NK-92 (cell line): ENCODE data around the gene PAM16.

Source experiments
- DNase-seq: peaks from one replicate; lab custom pipeline; 2025; ENCODE audit not compliant: unreplicated experiment; lab: John Stamatoyannopoulos, UW

Gene PAM16

DNA sequence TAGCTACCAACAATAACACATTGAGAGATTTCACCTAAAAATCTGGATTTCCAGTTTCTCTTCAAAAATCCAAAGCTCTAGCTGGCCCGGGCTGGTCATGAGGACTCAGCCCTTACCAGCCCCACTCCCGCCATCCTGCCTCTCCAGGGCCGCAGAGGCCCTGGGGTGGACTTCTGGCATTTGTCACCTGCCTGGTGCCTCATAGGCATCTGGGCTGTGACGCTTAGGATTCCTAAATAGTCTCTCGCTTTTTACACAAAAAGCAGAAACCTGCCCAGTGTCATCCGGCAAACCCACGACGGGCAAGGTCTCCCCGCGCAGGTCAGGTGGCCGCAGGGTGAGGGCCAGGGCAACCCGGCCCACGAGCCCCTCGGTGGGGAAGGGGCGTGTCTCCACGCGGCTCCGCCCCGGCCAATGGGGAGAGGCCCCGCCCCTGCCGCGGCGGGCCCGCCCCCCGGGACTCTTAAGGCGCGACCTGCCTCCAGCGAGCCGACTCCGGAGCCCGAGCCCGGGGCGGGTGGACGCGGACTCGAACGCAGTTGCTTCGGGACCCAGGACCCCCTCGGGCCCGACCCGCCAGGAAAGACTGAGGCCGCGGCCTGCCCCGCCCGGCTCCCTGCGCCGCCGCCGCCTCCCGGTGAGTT is 20.4 kb upstream of the PAM16 start, which contains the start of gene VASN:
VASN (plus strand) TSS at position 492 of the 644 bp plus-strand sequence. CDS start 9,030 bp downstream, outside the sequence.
- DNase-seq, result no peak

DNA sequence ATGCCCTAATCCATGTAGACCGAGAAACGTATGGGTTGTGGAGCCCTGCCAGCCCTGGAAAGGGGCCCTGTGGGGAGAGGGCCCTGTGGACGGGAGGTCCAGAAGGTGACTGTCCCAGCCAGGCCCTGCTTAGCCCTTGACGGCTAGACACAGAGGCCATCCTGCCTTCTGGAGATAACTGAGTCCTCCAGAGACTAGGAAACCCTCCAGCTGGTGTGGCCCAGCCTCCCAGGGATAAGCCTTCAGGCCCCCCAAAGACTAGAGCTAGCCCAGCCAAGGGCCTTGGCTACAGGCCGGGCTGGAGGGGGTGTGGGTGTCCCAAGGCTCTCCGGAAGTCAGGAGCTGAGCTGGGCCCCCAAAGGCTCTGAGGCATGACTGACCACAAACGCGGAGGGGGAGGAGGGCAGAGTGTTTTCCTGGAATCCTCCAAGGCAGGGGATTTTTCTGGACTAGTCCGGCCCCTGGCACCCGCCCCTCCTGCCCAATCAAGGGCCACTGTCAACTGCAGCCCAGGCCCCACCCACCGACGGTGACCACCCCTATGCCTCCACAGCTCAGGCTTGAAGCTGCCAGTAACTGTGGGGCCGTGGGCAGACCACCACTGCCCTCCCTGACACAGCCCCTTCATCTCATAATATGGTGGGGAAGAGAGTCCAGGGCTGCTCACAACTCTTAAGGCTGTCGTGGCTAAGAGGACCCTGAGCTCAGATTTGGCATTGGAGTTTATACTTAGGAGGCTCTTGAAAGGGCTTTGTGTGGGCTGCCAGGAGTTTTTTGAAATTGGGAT is 19.6 kb upstream of the PAM16 start:
- DNase-seq, result no peak

DNA sequence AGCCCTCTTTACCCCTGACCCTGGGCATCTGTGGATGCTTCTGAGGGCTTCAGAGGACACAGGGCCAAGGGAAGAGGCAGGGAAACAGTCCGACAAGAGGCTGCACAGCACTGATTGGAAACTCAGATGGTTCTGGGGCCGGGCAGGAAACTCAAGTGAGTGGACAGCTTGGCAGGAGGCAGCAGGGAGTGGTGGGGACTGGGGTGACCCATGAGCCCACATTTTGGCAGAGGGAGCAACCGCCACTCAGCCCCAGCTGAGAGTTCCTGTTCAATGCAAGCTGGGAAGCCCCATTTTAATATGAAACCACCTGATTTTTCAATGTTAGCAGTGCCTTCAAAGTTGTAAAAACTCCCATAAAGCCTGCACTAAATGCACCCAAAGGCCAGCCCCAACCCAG is 19.0 kb upstream of the PAM16 start:
- DNase-seq, result no peak

DNA sequence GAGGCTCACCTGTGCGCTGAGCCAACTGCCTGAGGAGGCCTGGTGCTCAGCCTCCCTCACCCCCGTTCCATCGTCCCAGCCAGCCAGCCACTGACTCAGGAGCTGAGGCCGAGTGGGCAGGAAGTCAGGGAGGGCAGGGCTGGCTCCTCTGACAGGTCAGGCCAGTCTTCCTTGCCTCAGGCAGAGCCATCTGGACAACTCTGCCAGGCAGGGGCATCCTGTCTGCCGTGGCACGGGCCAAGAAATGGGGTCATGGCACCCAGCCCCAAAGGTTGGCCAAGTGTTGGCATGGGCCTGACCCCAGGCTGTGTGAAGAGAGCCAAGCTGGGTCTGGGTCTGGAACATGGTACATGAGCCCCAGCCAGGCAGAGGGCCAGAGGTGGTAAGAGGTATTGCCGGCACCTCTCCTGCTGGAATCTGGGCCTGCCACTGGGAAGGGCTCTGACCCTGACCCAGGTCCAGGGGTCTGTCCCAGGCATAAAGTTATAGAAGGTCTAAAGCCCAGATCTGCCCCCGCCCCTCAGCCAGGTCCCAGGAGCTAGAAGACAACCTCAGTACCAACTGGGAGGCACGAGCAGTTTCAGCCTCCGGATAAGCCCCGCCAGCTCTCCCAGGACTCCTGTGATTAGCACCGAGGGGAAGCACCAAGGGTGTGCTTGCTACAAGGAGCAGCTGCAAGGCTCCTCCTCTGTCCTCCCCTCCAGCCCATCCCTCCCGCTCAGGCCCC is 18.0 kb upstream of the PAM16 start:
- DNase-seq, result no peak

DNA sequence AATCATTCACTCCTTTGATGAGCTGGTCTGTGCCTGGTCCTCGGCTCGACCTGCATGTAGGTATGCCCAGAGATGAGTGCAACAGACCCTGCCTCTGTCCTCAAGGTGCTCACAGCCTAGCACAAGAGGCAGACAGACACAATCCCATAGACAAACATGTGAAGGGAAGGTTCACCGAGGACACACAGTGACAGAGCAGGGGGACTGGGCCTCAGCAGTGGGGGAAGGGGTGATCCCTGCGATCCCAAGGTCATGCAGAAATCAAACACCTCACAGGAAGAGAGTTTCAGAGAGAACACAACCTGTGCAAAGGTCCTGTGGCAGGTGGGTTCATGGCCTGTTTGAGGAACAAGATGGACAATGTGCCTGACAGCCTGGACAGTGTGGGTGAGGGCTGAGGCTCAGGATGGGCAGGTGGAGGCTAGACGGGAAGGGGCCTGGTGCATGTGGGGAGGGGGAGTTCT is 16.3 kb upstream of the PAM16 start:
- no peak for DNase-seq

DNA sequence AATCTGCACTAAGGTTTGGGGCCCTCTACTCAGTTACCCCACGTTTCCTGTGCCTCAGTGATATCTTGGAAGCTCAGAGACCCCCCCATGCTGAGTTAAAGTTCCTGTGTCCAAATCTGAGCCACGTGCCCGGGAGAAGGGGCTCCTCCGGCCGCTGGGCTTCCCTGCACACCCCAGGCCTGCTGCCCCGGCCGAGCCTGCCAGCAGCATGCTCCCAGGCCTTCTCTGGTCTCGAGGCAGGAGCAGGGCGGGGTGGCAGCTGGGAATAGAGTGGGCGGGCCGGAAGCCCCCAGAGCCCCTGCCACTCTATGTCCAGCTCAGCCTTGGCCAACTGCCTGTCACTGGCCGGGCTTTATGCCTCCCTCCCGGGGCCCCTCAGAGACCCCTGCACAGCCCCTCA is 14.9 kb upstream of the PAM16 start:
- no peak for DNase-seq

DNA sequence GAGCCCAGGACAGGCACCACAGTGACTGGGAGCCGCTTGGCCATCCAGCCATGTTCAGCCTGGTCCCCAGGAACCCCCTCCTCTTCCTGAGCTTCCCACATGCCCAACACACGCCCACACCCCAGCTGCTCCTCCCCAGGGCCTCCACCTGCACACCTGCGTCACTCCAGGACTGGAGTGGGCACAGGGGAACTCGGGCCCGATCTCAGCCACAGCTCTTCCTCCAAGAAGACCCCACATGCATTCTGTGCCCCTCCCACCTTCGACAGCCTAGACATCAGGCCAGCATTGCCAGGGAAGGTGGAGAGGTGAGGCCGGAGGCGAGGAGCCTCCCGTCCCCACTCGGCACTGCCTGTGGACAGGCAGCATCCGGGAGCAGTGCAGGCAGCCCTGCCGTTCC is 14.5 kb upstream of the PAM16 start:
- no peak for DNase-seq

DNA sequence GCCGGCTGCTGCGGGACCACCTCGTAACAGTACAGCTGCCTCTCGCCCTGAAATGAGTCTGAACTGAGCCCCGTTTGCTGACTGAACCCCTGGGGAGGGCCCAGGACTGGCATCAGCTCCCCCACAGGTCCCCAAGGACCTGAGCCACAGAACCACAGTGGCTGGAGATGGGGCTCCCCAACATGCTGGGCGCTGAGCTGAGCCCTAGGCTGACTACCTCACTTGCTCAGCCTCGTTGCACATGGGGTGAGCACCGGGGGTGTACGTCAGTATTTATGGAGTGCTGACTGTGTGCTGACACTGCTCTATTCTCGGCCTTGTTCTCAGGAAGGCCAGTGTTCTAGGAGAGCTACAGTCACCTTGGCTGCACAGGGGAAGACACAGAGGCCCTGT is 13.9 kb upstream of the PAM16 start:
- no peak for DNase-seq

DNA sequence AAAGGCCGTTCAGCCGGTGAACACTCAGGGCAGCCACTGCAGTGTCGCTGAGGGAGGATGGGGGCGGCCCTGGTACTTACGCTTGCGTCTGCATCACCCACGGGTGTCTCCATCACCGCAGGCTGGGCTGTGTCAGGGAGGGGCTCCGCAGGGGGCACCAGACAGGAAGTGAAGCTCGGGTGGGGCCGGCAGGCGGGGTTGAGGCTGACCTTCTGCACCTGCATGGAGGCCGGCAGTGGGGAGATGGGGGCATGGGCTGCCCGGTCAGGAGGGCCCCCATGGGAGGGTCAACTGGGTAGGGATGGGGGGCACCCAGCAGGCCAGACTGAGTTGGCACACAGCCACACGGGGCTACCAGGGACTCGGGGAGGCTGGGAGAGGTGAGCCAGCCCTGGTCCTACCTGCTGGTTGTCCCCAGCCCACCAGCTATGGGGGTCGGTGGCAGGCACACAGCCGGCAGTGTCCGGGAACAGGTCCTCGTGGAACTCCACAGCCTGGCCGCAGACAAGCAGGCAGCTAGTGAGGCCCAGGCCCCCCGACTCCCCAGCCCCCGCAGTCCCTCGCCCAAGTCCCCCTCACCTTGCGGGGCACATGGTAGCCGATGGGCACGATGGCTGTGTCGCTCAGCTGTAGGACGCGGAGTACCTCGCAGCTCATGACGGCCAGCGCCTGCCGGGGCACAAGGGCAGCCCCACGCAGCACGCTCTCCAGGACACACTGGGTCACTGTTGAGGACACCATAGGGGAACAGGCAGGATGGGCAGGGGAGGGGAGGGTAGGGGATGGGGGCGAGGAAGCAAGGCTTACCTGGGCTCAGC is 13.3 kb upstream of the PAM16 start:
- DNase-seq, result no peak

DNA sequence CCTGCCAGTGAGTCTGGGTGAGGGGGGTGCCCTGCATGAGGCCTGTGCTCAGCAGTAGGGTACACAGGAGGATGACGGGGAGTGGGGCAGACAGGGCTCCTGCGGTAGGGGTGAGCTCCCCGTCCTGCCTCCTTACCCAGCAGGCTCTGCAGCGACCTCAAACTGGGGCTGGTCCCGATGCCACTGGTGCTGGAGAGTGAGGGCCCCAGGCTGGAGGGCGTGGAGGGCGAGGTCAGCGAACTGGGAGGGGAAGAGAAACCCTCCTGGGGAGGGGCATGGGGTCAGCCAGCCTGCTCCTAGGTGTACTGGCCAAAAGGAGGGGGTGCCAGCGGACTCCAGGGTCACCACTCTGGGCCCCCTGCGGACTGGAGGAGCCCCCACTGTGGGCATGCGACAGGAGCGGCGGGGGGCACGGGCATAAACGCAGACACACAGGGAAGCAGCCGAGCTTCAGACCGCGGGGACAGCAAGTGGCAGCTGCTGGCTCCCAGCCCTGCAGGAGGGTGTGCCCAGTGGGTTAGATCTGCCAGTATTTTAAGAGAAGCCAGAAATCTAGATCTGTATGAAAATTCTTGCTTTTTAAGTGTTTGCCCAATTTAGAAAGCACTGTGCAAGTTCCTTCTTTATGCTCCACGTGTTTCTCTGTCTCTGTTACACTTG is 11.5 kb upstream of the PAM16 start:
- DNase-seq, result no peak

DNA sequence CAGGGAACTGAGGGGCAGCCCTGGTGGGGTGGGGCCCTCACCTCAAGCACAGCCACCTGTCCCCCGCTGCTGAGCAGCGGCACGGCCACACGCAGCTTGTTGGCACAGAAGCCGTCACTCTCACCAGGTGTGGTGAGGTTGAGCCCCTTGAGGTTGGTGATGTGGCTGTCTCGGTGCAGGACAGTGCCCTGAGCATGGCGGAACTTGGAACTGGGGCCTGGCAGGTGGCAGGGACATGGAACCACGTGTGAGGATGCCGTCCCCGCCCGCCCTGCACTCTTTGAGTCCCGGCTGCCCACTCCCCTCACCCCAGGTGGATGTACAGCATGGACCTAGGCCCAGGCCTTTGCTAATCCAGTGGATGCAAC is 10.8 kb upstream of the PAM16 start:
- DNase-seq, result no peak

DNA sequence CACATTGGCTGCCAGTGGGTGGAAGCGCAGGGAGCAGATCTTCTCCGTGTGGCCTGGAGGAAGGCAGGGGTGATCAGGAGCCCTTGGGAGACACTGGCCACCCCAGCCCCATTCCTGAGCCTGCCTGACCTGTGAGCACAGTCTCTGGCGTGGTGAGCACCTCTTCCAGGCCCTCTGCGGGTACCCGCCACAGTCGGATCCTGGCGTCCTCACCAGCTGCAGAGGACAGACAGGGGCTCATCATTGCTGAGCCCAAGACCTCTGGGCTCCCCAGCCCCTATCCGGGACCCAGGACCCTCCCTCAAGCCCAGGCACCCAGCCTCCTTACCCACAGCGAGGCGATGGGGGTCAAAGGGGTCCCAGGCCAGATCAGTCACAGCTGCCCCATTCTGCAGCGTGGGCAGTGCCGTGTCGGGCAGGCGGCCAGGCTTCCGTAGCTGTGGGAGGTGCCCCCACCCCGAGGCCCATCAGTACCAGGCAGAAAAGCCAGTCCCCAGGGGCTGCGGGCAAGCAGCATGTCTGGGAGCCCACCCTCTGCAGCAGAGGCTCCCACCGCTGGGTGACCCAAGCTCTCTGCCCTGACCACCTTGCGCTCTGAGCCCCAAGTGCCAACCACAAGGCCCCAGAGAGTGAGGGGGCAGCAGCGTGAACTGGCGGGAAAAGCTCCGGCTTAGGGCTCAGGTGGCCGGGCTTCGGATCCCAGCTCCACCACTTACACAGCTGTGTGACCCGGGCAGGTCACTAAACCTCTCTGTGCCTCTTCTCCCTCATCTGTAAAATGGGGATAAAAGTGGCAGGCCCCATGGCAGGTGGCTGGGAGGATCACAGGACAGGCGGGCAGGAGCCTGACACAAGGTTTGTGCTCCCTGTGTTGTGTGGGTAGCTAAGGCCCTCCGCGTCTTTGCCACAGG is 10.2 kb upstream of the PAM16 start:
- no peak for DNase-seq

DNA sequence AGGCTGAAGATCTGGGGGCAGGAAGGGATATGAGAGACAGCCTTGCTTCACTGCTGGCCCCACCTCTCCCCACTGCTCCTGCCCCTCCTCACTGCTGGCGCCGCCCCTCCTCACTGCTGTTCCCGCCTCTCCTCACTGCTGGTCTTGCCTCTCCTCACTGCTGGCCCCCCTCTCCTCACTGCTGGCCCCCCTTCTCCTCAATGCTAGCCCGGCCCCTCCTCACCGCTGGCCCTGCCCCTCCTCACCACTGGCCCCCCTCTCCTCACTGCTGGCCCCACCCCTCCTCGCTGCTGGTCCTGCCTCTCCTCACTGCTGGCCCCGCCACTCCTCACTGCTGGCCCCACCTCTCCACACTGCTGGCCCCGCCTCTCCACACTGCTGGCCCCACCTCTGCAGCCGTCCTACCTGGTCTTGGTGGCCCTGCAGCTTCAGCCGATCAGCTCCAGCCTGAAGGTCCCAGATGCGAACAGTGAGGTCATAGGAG is 9.5 kb upstream of the PAM16 start:
- no peak for DNase-seq

DNA sequence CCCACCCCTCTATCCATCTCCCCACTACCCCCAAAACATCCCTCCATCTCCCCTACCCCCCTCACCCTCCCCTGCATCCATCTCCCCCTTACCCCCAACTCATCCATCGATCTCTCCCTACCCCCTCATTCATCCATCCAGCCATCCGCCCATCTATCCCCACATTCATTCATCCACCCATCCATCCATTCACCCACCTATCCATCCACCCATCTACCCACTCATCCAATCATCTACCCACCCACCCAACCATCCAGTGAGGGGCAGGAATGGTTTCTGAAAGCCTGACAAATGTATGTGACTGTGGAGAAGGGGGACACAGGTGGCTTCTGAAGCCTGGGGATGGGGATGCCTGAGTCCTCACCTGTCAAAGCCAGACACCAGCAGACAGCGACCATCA is 8.8 kb upstream of the PAM16 start:
- no peak for DNase-seq

DNA sequence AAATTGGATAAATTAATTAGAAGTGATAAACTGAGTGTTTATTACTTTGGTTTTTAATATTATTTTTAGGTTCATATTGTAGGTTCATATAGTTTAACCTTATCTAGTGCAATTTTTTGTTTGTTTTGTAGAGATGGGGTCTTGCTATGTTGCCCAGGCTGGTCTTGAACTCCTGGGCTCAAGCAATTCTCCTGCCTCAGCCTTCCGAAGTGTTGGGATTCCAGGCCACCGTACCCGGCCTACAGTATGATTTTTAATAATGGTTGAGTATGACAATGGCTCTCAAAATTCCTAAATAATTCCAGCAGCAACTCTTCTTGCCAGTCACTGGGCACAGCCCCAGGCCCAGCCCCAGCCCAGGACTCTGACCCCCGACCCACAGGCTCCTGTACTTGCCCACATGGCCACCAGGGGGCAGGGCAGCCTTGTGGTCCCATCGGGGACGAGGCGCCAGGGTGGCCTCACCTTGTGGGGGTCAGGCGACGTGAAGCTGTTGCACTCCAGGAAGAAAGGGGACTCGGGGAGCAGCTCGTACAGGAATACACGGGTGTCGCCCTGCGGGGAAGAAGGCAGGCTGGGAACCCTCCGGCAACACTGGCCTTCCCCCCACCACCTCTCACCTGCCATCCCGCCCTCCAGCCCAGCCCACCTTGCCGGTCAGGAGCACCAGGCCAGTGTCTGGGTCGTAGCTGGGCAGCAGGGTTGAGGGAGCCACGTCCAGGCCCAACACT is 7.9 kb upstream of the PAM16 start:
- DNase-seq, result no peak

DNA sequence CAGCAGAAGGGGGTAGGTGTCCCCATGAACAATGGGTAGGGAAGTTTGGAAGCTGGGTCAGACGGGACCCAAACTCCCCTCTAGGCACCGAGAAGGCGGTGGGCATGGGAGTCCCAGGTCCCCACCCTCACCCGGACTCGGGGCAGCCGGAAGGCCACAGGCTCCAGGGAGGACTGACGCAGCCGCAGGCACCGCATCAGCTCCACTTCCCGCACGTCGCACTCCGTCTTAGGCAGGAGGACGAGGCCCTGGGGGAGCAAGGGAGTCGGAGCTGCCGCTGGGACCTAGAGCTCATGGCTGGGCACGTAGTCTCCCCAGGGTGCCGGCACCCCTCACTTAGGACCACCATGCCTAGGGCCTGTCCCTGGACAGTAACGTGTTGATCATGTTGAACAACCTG is 7.1 kb upstream of the PAM16 start:
- DNase-seq, result no peak

DNA sequence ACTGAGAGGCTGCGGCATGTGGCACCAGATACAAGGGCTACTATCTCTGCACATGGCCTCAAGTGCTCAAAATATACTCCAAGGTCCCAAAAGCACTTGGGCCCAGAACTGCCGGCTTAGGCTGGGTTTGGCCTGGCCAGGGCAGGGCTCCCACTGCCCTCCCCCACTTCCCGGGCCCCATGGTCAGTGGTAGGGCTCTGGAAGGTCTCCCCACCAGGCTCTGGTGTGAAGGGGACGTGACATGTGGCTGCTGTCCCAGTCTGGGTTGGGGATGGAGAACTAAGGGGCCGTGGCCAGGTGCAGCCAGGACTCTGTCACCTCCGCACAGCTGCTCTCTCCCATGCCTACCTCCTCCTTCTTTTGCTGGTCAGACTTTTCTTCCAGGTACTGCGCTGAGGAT is 5.7 kb upstream of the PAM16 start:
- no peak for DNase-seq

DNA sequence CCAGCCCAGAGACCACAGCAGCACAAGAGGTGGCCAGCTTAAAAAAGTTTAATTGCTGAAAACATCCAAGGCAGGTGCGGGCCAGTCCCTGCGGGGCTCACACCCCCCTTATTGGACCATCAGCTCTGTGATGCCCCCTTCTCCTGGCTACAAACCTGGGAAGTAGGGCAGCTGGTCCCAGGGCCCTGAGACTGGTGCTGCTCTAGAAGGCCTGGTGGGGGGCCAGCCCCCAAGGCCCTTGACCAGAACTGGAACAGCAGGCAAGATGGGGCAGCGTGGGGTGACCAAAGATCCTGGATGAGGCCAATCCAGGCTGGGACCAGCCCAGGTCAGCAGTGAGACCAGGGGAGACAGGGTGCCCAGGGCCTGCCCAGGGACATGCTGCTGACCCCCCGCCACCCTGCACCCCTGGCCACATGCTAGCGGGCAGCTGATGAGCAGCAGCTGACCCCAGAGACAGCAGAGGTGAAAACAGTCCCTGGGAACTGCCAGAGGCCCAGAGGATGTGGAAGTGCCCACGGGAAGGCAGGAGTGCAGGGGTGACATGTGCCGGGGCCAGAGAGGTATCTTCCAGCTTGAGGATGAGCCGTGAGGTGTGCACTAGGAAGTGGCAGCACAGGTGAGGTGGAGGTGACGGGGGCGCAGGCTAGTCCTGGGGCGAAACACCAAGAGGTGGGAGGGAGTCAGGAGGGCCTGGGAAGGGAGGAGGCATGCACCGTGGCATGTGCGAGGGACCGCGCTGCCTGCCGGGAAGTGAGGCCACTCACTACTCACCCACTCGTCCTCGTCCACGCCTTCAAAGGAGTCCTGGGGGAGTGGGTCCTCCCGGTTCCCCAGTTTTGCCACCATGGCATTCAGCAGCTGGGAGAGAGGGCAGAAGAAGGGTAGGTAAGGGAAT is 3.6 kb upstream of the PAM16 start:
- DNase-seq, result no peak
